22Rv1 (cell line): Measurements from ENCODE around the gene CNTNAP4.

Experiments used
- CTCF ChIP-seq: fragments of 450-650 bp; IDR thresholded peaks from 2 replicates; pipeline ENCODE4 v1.5.1; 2017; ENCODE audit warnings: mild to moderate bottlenecking
- ZFX ChIP-seq: fragments of 450-650 bp; IDR thresholded peaks from 2 replicates; pipeline ENCODE4 v1.6.1; 2017; ENCODE audit warnings: antibody characterized with exemption, borderline replicate concordance

GRCh38 chr16:76277460-76278030 is 344 bp downstream of the CNTNAP4 start:
- TF ChIP-seq CTCF, result no peak
- TF ChIP-seq ZFX, result no peak
